Activated B cell treated with CpG ODN at 0.5 μM for 24 hours (primary cell): Measurements from ENCODE around the gene IREB2. TPM values are rescaled to one million over a fixed set of nuclear protein-coding genes. Genes with fewer than 3 reads are reported as not detected.

Experiments used
- ATAC-seq: fragments of 200-7000 bp; cut with Tn5 transposase; one replicate; pipeline ENCODE4 v1.10.0; 2021; ENCODE audit warnings: low read depth, mild to moderate bottlenecking, moderate library complexity
- CTCF ChIA-PET: fragments of 350-600 bp; sonication (Branson Sonifier 250); formaldehyde crosslinking; loops from one replicate; lab custom pipeline; 2021; ENCODE audit warnings: antibody characterized with exemption; lab: Charles Lee
- POLR2A ChIA-PET: fragments of 350-600 bp; sonication (Branson Sonifier 250); formaldehyde crosslinking; loops from one replicate; lab custom pipeline; 2021; ENCODE audit warnings: antibody characterized with exemption; lab: Charles Lee
- DNase-seq: peaks from one replicate; pipeline ENCODE4 v3.0.0; 2022
- H3K27ac Mint-ChIP-seq: one replicate; pipeline ENCODE4 v1.8.0; 2020; ENCODE audit warnings: mixed read lengths
- H3K27me3 Mint-ChIP-seq: one replicate; pipeline ENCODE4 v1.8.0; 2021; ENCODE audit warnings: mixed read lengths
- H3K36me3 Mint-ChIP-seq: one replicate; pipeline ENCODE4 v1.8.0; 2021; ENCODE audit warnings: low read depth, mixed read lengths
- H3K4me1 Mint-ChIP-seq: one replicate; pipeline ENCODE4 v1.8.0; 2021; ENCODE audit warnings: mixed read lengths
- H3K4me3 Mint-ChIP-seq: one replicate; pipeline ENCODE4 v1.8.0; 2020; ENCODE audit warnings: mild to moderate bottlenecking, mixed read lengths
- H3K9me3 Mint-ChIP-seq: one replicate; pipeline ENCODE4 v1.8.0; 2020; ENCODE audit warnings: mixed read lengths
- intact Hi-C: fragments of 100-400 bp; cut with micrococcal nuclease; formaldehyde crosslinking; loops from one replicate; pipeline ENCODE4 v1.15.1; 2024
- total RNA-seq: library from RNA; stranded (reverse); gene quantifications from 2 replicates; pipeline ENCODE4 v1.2.3, GENCODE V29; 2022
- TF ChIP-seq, protein P1 (sequence below): fragments of 200-600 bp; IDR thresholded peaks from one replicate; pipeline ENCODE4 v1.8.0; 2022; ENCODE audit warnings: antibody characterized with exemption, mild to moderate bottlenecking

The IREB2 gene
- total RNA-seq, 1 donor from 2014 or later, result 75.9 TPM

DNA sequence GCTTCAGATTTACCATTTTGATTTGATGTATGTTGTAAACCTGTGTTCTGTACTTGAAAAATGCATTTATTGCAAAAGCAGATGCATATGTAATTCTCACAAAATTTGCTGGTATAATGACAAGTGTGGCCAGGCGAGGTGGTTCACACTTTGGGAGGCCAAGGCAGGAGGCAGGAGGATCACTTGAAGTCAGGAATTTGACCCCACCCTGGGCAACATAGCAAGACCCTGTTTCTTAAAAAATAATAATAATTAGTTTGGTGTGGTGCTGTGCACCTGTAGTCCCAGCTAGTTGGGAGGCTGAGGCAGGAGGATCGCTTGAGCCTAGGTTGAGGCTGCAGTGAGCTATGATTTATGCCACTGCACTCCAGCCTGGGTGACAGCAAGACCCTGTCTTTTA lies 64.6 kb downstream of the IREB2 start:
- no peak overlapping the region for H3K27ac Mint-ChIP-seq
- no peak for ATAC-seq

DNA sequence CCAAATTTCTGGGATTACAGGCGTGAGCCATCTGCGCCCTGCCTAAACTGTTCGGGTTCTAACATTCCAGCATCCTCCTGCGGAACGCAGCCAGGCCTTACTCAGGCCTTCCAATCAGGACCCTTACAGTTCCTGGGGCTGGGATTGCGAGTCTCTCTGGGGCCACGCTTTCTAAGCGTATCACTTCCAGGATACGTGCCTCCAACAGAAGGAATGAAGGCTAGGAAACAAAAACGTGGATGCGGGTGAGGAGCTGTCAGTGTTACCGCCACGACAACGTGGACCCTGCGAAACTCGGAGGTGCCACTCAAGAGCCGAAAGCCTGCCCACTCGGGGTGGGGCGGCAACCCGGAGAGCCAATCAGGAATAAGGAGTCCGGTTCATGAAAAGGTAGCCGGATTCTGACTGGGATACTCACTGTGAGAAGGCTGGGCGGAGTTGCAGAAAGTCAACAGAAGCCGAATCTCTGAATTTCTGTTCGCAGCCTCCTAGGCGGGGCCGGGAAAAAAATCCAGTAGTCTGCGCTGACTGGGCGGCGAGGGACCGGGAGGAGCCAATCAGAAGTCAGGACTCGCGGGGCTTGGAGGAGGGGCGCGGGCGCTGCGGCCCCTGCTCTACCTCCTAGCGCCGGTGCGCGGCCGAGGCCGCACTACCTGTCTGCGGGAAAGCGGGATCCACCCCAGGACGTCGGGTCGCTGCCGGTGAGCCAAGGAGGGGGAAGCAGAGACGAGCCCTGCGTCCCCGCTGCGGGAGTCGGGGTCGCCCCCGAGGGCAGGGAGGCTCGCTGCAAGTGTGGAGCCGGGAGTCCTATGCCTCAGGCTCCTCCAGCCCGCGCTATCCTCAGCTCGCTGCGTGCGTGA lies 69.2 kb downstream of the IREB2 start, which contains the start of gene HYKK:
Gene HYKK (plus strand): TSS at position 607 of the 860 bp plus-strand sequence. CDS start 5,512 bp downstream, outside the sequence.
- Mint-ChIP-seq H3K27ac (no peak within 1 kb of the TSS), H3K36me3 (peaks cover 2% of the 10 kb centered on the region), H3K27me3 (peaks cover 13% of the 10 kb centered on the region), H3K9me3 (no peaks in the 10 kb centered on the region), H3K4me3 (peak within 1 kb of the TSS; percentile 91), H3K4me1 (peaks cover 11% of the 10 kb centered on the region)
- TF ChIP-seq, protein P1, sequence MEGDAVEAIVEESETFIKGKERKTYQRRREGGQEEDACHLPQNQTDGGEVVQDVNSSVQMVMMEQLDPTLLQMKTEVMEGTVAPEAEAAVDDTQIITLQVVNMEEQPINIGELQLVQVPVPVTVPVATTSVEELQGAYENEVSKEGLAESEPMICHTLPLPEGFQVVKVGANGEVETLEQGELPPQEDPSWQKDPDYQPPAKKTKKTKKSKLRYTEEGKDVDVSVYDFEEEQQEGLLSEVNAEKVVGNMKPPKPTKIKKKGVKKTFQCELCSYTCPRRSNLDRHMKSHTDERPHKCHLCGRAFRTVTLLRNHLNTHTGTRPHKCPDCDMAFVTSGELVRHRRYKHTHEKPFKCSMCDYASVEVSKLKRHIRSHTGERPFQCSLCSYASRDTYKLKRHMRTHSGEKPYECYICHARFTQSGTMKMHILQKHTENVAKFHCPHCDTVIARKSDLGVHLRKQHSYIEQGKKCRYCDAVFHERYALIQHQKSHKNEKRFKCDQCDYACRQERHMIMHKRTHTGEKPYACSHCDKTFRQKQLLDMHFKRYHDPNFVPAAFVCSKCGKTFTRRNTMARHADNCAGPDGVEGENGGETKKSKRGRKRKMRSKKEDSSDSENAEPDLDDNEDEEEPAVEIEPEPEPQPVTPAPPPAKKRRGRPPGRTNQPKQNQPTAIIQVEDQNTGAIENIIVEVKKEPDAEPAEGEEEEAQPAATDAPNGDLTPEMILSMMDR, result no peak
- ATAC-seq (peak; percentile 87), DNase-seq (peak; percentile 53)
- CTCF ChIA-PET, result no interaction called here
- POLR2A ChIA-PET, result interaction anchor here (1.5 to 2.1 kb wide), 2 partner anchors 33 to 69 kb away, joined by 6 to 8 read pairs; partner anchors contain the start of genes IREB2 and PSMA4
- intact Hi-C loops, result loop anchor here (2.0 to 10.0 kb wide), 3 partner anchors 34 to 198 kb away; partner anchors contain the start of genes IREB2 and PSMA4

More for the DNA sequence above, 64.6 kb downstream of the IREB2 start:
- ChIA-PET CTCF (no interaction called here), POLR2A (no interaction called here)
- intact Hi-C loops, result loop anchor here (10.0 kb wide), 1 partner anchor 202 kb away; no protein-coding TSS in a partner anchor
- TF ChIP-seq, protein P1, result no peak
- Mint-ChIP-seq H3K27me3 (peaks cover 5% of the 10 kb centered on the region), H3K4me1 (peaks cover 6% of the 10 kb centered on the region), H3K36me3 (peaks cover 39% of the 10 kb centered on the region), H3K4me3 (no peak overlapping the region), H3K9me3 (peaks cover 2% of the 10 kb centered on the region)
- no peak for DNase-seq

DNA sequence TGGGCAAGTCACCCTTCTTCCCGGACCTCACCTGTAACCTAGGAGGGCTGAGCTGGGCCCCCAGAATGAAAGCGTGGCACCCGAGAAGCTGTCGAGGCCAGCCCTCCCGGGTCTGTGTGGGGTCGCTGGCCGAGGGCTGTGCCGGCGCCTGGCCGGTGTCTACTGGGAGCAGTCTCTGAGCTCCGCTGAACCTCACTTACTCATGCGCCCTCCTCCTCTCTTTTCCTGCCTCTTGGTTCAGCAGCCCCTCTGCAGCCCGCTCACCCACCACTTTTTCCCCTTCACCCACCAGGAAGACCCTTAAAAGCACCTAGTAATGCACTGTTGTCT lies 69.8 kb downstream of the IREB2 start:
- TF ChIP-seq, protein P1, result no peak
- DNase-seq, result no peak
- peaks cover 2% of the 10 kb centered on the region for H3K36me3 Mint-ChIP-seq
- no peaks in the 10 kb centered on the region for H3K9me3 Mint-ChIP-seq
- peak; percentile 29 for ATAC-seq
- peaks cover 11% of the 10 kb centered on the region for H3K4me1 Mint-ChIP-seq
- H3K27me3 Mint-ChIP-seq, result peaks cover 13% of the 10 kb centered on the region
- no peak overlapping the region for H3K27ac Mint-ChIP-seq
- intact Hi-C loops, result loop anchor here (2.0 to 10.0 kb wide), 3 partner anchors 33 to 197 kb away; partner anchors contain the start of genes IREB2 and PSMA4
- ChIA-PET POLR2A (interaction anchor here (1.5 to 2.1 kb wide), 2 partner anchors 33 to 70 kb away, joined by 6 to 8 read pairs; partner anchors contain the start of genes IREB2 and PSMA4), CTCF (no interaction called here)
- H3K4me3 Mint-ChIP-seq, result peak overlapping the region; percentile 91

DNA sequence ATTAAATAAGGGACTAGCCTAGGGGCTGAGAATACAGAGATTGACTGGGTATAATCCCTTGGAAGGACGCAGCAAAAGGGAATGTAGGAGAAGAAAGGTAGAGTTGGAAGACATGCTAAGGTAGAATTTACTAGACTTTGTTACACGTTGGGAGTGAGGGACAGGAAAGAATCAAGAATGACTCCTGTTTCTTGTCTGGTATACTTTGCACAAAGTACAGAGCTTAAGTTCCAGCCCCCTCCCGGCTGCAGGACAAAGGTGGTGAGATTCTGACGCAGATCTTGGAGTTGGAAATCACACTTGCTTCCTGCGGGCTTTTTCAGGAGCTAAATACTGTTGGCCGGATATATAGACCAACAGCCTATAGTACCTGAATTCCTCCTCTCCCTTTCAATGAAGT lies 70.3 kb downstream of the IREB2 start:
- Mint-ChIP-seq H3K27me3 (peaks cover 13% of the 10 kb centered on the region), H3K27ac (no peak overlapping the region), H3K36me3 (peaks cover 2% of the 10 kb centered on the region), H3K4me1 (peaks cover 11% of the 10 kb centered on the region), H3K9me3 (no peaks in the 10 kb centered on the region), H3K4me3 (peak overlapping the region; percentile 91)
- TF ChIP-seq, protein P1, result no peak
- intact Hi-C loops, result loop anchor here (10.0 kb wide), 1 partner anchor 197 kb away; no protein-coding TSS in a partner anchor
- ChIA-PET CTCF (no interaction called here), POLR2A (interaction anchor here (1.5 to 2.1 kb wide), 2 partner anchors 32 to 70 kb away, joined by 6 to 8 read pairs; partner anchors contain the start of genes IREB2 and PSMA4)
- DNase-seq (no peak), ATAC-seq (no peak)
